HCT116 (cell line): ENCODE data around the gene NCSTN. TPM values are rescaled to one million over a fixed set of nuclear protein-coding genes. Genes with fewer than 3 reads are reported as not detected.
"Not testable (repeated sequence)": the region's sequence is repeated elsewhere in the genome, so short reads cannot be mapped to it uniquely, and the experiment has no call there.

Experiments
- ATAC-seq: fragments of 200-7000 bp; cut with Tn5 transposase; 2 replicates; pipeline ENCODE4 v1.9.1; 2020; ENCODE audit warnings: mild to moderate bottlenecking, moderate library complexity
- BruUV-seq: library from RNA; stranded (reverse); fragments of 400-500 nt; replicated peaks from 2 replicates; lab custom pipeline; 2021; lab: Mats Ljungman, UMichigan
- CTCF ChIA-PET: fragments of 300-600 bp; sonication (Branson Sonifier 250); formaldehyde crosslinking; loops from one replicate; lab custom pipeline; 2021; ENCODE audit warnings: antibody characterized with exemption; lab: Charles Lee
- POLR2A ChIA-PET: fragments of 300-600, 350-600 bp; sonication (Branson Sonifier 250); formaldehyde crosslinking; loops from one replicate; lab custom pipeline; 2021; ENCODE audit warnings: antibody characterized with exemption; lab: Charles Lee
- RAD21 ChIA-PET, 2 experiments: fragments of 300-600 bp; sonication (Branson Sonifier 250); formaldehyde crosslinking; loops; one replicate each; lab custom pipeline; 2023; ENCODE audit warnings: low total read pairs in 2 of 2; ENCODE audit not compliant: uncharacterized antibody in 2 of 2, unreplicated experiment in 2 of 2, low non-redundant PET in 1 of 2; lab: Charles Lee
- DNase-seq: peaks from one replicate; pipeline ENCODE4 v3.0.0-alpha.2; 2010; ENCODE audit warnings: low read depth, low spot score
- H2AFZ ChIP-seq: fragments of 200-600 bp; shearing (Covaris generic), sonication (generic); 2 replicates; pipeline ENCODE4 v1.6.1; 2017; ENCODE audit warnings: low read depth, mixed run types, mixed read lengths, antibody characterized with exemption, low read length; ENCODE audit not compliant: poor library complexity, severe bottlenecking
- H3K27ac ChIP-seq: 2 replicates; pipeline ENCODE4 v1.5.1; 2012; ENCODE audit warnings: low read depth, low read length
- H3K27me3 ChIP-seq: fragments of 200-600 bp; sonication (generic); 2 replicates; pipeline ENCODE4 v1.6.1; 2016; ENCODE audit warnings: mixed run types, low read length, mixed read lengths; ENCODE audit not compliant: insufficient read depth
- H3K36me3 ChIP-seq, 2 experiments: fragments of 200-500 bp in 1 of 2; fragments of 200-600 bp in 1 of 2; sonication (Bioruptor generic) in 1 of 2; sonication (generic) in 1 of 2; 2 replicates each; pipeline versions ENCODE4 v1.5.1 to v1.6.1; 2014 to 2016; ENCODE audit warnings: low read length in 2 of 2, inconsistent platforms in 1 of 2, mixed read lengths in 1 of 2, mixed run types in 1 of 2; ENCODE audit not compliant: insufficient read depth in 2 of 2, control insufficient read depth in 1 of 2
- H3K4me1 ChIP-seq, 2 experiments: fragments of 200-600 bp in 1 of 2; sonication (generic) in 1 of 2; 2 replicates each; pipeline versions ENCODE4 v1.5.1 to v1.6.1; 2012 to 2017; ENCODE audit warnings: low read length in 2 of 2, inconsistent platforms in 1 of 2, mild to moderate bottlenecking in 1 of 2, mixed read lengths in 1 of 2, mixed run types in 1 of 2, moderate library complexity in 1 of 2; ENCODE audit not compliant: insufficient read depth in 2 of 2, control insufficient read depth in 1 of 2
- H3K4me2 ChIP-seq: fragments of 200-600 bp; sonication (generic); 2 replicates; pipeline ENCODE4 v1.6.1; 2017; ENCODE audit warnings: mixed run types, low read length, mixed read lengths
- H3K4me3 ChIP-seq, 2 experiments: fragments of 200-600 bp in 1 of 2; sonication (generic) in 1 of 2; replicated peaks in 1 of 2; 2 replicates each; pipeline ENCODE4 v1.5.1; 2011 to 2016; ENCODE audit warnings: low read length in 2 of 2, control low read depth in 1 of 2, low read depth in 1 of 2, mild to moderate bottlenecking in 1 of 2, mixed read lengths in 1 of 2, mixed run types in 1 of 2
- H3K79me2 ChIP-seq: fragments of 200-600 bp; sonication (generic); 2 replicates; pipeline ENCODE4 v1.6.1; 2017; ENCODE audit warnings: mild to moderate bottlenecking, mixed run types, low read length, moderate library complexity, mixed read lengths; ENCODE audit not compliant: insufficient read depth
- H3K9ac ChIP-seq: fragments of 200-600 bp; sonication (generic); 2 replicates; pipeline ENCODE4 v1.6.1; 2016; ENCODE audit warnings: low read length, mixed read lengths
- H3K9me2 ChIP-seq: fragments of 200-600 bp; sonication (generic), shearing (Covaris generic); 2 replicates; pipeline ENCODE4 v1.6.1; 2017; ENCODE audit warnings: mixed run types, mild to moderate bottlenecking, moderate library complexity; ENCODE audit not compliant: insufficient read depth
- H3K9me3 ChIP-seq, 2 experiments: fragments of 200-500 bp in 1 of 2; fragments of 200-600 bp in 1 of 2; sonication (Bioruptor generic) in 1 of 2; sonication (generic) in 1 of 2; 2 replicates each; pipeline ENCODE4 v1.6.1; 2014 to 2017; ENCODE audit warnings: low read length in 2 of 2, mixed read lengths in 2 of 2, inconsistent platforms in 1 of 2, low read depth in 1 of 2, mild to moderate bottlenecking in 1 of 2, mixed run types in 1 of 2, moderate library complexity in 1 of 2; ENCODE audit not compliant: control insufficient read depth in 1 of 2, insufficient read depth in 1 of 2
- H4K20me1 ChIP-seq: fragments of 200-600 bp; sonication (generic), shearing (Covaris generic); 2 replicates; pipeline ENCODE4 v1.6.1; 2017; ENCODE audit warnings: mixed run types, mild to moderate bottlenecking, moderate library complexity; ENCODE audit not compliant: insufficient read depth
- FOSL1 ChIP-seq: IDR thresholded peaks from 2 replicates; pipeline ENCODE4 v1.6.1; 2012; ENCODE audit warnings: low read depth
- intact Hi-C: fragments of 100-400 bp; cut with micrococcal nuclease; formaldehyde crosslinking; loops from 2 replicates; pipeline ENCODE4 v1.10.0; 2022
- total RNA-seq: library from RNA; stranded (reverse); gene quantifications from one replicate; pipeline ENCODE4 v1.2.1, GENCODE V29; 2021; ENCODE audit not compliant: unreplicated experiment

NCSTN gene
- total RNA-seq, 1 experiment from 2014 or later: 68.4 TPM

DNA sequence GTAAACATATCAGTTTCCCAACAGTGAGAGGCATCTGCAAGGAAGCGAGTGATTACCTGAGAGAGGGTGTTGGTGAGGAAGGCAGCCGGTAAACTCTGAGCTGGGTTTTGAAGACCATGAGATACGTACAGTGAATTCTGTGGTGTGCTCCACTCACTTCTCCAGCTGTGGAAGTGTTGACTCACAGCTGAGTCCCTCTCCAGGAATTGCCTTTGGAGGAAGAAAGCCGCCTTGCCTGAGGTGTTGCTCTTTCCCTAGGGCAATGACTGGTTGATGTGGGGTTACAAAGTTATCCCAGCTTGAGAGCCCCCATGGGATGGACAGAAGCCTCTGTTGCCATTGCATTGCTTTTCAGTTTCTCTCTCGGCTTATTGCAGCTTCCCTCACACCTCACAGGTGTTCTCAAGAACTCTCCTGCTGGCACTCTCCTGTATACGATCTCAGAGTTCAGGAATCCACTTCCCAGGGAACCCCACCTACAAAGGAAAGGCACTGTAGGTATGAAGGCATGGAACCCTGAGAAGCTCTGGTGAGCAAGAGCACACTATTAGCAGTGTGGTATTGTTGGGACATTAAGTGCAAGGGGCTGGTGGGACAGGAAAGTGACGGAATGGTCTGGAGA, 34.5 kb downstream of the NCSTN start:
- Histone ChIP-seq H3K27me3 (no peaks in the 10 kb centered on the region), H3K79me2 (no peaks in the 10 kb centered on the region), H3K9me2 (no peaks in the 10 kb centered on the region), H3K4me2 (no peak overlapping the region), H3K9me3 (no peaks in the 10 kb centered on the region), H3K9ac (no peak overlapping the region), H3K27ac (no peak overlapping the region), H3K4me1 (peaks cover 0 to 8% of the 10 kb centered on the region in 2 experiments; a peak in 1 of 4 replicates), H3K36me3 (no peaks in the 10 kb centered on the region), H4K20me1 (no peaks in the 10 kb centered on the region), H2AFZ (no peak overlapping the region), H3K4me3 (no peak overlapping the region)
- ChIA-PET POLR2A (no interaction called here), CTCF (interaction anchor here (0.7 to 5.8 kb wide), 13 partner anchors 12 to 370 kb away, joined by 3 to 51 read pairs (median 8); partner anchors contain the start of gene IGSF8), RAD21 (interaction anchor here (1.2 to 1.7 kb wide), 4 partner anchors 39 to 276 kb away, joined by 3 to 8 read pairs (median 4); no protein-coding TSS in a partner anchor)
- no peak for TF ChIP-seq FOSL1
- intact Hi-C loops: loop anchor here (2.0 to 5.0 kb wide), 2 partner anchors 39 to 185 kb away; partner anchors contain the start of gene CASQ1
- BruUV-seq: no TSS peak
- ATAC-seq (no peak), DNase-seq (no peak)

DNA sequence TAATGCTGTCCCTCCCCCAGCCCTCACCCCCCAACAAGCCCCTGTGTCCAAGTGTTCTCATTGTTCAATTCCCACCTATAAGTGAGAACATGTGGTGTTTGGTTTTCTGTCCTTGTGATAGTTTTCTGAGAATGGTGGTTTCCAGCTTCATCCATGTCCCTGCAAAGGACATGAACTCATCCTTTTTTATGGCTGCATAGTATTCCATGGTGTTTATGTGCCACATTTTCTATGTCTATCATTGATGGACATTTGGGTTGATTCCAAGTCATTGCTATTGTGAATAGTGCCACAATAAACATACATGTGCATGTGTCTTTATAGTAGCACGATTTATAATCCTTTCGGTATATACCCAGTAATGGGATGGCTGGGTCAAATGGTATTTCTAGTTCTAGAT, 41.6 kb downstream of the NCSTN start:
- intact Hi-C loops: not testable (repeated sequence)

DNA sequence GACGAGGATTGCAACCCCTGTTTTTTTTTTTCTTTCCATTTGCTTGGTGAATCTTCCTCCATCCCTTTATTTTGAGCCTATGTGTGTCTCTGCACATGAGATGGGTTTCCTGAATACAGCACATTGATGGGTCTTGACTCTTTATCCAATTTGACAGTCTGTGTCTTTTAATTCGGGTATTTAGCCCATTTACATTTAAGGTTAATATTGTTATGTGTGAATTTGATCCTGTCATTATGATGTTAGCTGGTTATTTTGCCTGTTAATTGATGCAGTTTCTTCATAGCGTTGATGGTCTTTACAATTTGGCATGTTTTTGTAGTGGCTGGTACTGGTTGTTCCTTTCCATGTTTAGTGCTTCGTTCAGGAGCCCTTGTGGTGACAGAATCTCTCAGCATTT, 45.2 kb downstream of the NCSTN start:
- H2AFZ ChIP-seq, H3K27me3 ChIP-seq, CTCF ChIA-PET, H4K20me1 ChIP-seq, H3K27ac ChIP-seq, DNase-seq, H3K4me1 ChIP-seq, H3K4me3 ChIP-seq, H3K9me3 ChIP-seq, H3K9me2 ChIP-seq, RAD21 ChIA-PET, H3K36me3 ChIP-seq, ATAC-seq, BruUV-seq, H3K4me2 ChIP-seq, intact Hi-C loops, H3K79me2 ChIP-seq, H3K9ac ChIP-seq: not testable (repeated sequence)
- POLR2A ChIA-PET: interaction anchor here (0.7 kb wide), 1 partner anchor 35 kb away, joined by 3 read pairs; no protein-coding TSS in a partner anchor

More for the DNA sequence above, 41.6 kb downstream of the NCSTN start:
- RAD21 ChIA-PET, H3K9me3 ChIP-seq, H3K27me3 ChIP-seq, H2AFZ ChIP-seq, H3K4me2 ChIP-seq, H4K20me1 ChIP-seq, BruUV-seq, H3K4me1 ChIP-seq, H3K36me3 ChIP-seq, H3K79me2 ChIP-seq, H3K9ac ChIP-seq, CTCF ChIA-PET, H3K4me3 ChIP-seq, H3K27ac ChIP-seq, ATAC-seq, H3K9me2 ChIP-seq, DNase-seq, POLR2A ChIA-PET: not testable (repeated sequence)
